PC-9 (cell line): ENCODE measurements around the gene SUMO2.
"Not testable (repeated sequence)": the region's sequence is repeated elsewhere in the genome, so short reads cannot be mapped to it uniquely, and the experiment has no call there.

ENCODE experiments used
- CTCF ChIP-seq: fragments of 200-600 bp; sonication (generic); conservative IDR thresholded peaks from 2 replicates; pipeline ENCODE4 v1.6.1; 2017; ENCODE audit warnings: mixed run types, antibody characterized with exemption, mild to moderate bottlenecking, moderate library complexity
- EZH2 ChIP-seq: fragments of 200-600 bp; sonication (generic); IDR thresholded peaks from 2 replicates; pipeline ENCODE4 v1.8.0; 2017; ENCODE audit warnings: antibody characterized with exemption, low read depth

- not testable (repeated sequence) for TF ChIP-seq EZH2, CTCF
These were observed 24.3 kb downstream of the SUMO2 start for GRCh38 chr17:75158480-75158879.
